ENCODE results near the gene TRA2B.

The TRA2B gene

DNA sequence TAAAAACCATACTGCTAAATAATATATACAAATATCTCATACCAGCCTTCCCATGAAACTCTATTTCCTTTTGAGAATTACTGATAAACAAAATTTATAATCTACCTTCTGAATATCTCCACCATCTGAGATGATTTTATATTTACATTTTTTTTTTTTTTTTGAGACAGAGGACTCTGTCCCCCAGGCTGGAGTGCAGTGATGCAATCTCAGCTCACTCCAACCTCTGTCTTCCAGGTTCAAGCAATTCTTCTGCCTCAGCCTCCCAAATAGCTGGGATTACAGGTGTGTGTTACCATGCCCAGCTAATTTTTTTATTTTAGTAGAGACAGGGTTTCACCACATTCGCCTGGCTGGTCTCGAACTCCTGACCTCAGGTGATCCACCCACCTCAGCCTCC, 70.2 kb downstream of the TRA2B start:
- no peak for DNase-seq (ENCODE audit: low read depth)

DNA sequence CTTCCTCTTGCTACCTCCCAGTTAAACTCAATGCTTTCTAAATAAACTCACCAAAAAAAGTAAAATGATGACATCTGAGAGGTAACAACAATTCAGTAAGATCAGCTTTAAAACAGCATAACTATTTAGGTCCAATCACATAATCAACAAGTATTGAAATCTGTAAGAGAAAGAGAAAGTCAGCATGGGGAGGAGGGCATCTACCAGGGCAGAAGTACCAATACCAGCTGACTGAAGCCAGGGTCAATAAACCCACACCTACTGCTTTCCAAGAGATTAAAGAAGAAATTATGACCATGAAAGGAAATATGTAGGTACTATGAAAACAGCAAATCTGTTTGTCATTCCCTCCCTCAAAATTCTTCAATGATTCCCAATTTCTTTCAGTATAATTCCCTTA, 70.8 kb downstream of the TRA2B start:
- DNase-seq (ENCODE audit: low read depth) = no peak

DNA sequence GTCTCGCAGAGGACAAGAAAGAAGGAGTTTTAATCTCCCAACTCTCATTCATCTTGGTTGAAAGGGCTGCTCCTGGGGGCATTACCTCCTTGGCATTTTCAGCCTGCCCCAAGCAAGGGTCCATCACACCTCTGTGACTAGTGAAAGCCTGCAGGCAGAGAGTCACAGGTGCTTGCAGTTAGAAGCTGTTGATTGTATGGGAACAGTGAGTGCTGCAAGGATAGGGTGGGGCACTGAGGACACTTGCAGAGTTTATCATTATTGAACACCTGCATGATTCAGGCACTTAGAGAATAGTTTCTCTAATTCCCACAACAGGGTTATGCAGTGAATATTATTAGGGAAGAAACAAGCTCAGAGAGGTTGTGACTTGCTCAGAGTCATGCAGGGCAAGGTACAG, 71.3 kb downstream of the TRA2B start:
- no peak for DNase-seq (ENCODE audit: low read depth)
